H1 (cell line): ENCODE data around the gene ATPAF2. TPM values are rescaled to one million over a fixed set of nuclear protein-coding genes. Genes with fewer than 3 reads are reported as not detected.

Experiments
- CTCF ChIA-PET: fragments of 300-600 bp; sonication (Branson Sonifier 250); formaldehyde crosslinking; loops from one replicate; lab custom pipeline; 2021; ENCODE audit not compliant: partially characterized antibody; lab: Charles Lee
- POLR2A ChIA-PET: fragments of 300-600 bp; sonication (Branson Sonifier 250); formaldehyde crosslinking; loops from one replicate; lab custom pipeline; 2021; ENCODE audit warnings: inconsistent platforms; ENCODE audit not compliant: partially characterized antibody; lab: Charles Lee
- DNase-seq, 2 experiments: peaks; one replicate each; pipeline versions ENCODE4 v3.0.0 to v3.0.0-alpha.2; 2010 to 2022; ENCODE audit warnings: low spot score in 2 of 2, low read depth in 1 of 2, mixed read lengths in 1 of 2
- FAIRE-seq: peaks from 2 replicates; lab custom pipeline; 2011; peaks lifted over from hg19 to GRCh38; lab: Jason Lieb, UNC
- H2AFZ ChIP-seq: 2 replicates; pipeline ENCODE4 v1.8.1; 2012; ENCODE audit warnings: low read length, inconsistent platforms
- H2AK5ac ChIP-seq: 2 replicates; pipeline ENCODE4 v1.6.1; 2013; ENCODE audit warnings: low read depth, low read length
- H2BK120ac ChIP-seq: replicated peaks from 2 replicates; pipeline ENCODE3; 2013; ENCODE audit warnings: low read depth, low read length, inconsistent platforms
- H2BK12ac ChIP-seq: 2 replicates; pipeline ENCODE4 v1.6.1; 2013; ENCODE audit warnings: low read depth, low read length
- H2BK15ac ChIP-seq: 2 replicates; pipeline ENCODE4 v1.6.1; 2013; ENCODE audit warnings: low read length
- H2BK20ac ChIP-seq: 2 replicates; pipeline ENCODE4 v1.6.1; 2013; ENCODE audit warnings: low read length
- H2BK5ac ChIP-seq: 2 replicates; pipeline ENCODE4 v1.6.1; 2013; ENCODE audit warnings: low read depth, low read length
- H3K14ac ChIP-seq: 2 replicates; pipeline ENCODE4 v1.6.1; 2013; ENCODE audit warnings: inconsistent platforms; ENCODE audit not compliant: insufficient read length
- H3K18ac ChIP-seq: 2 replicates; pipeline ENCODE4 v1.6.1; 2013; ENCODE audit warnings: low read length; ENCODE audit errors: extremely low read depth
- H3K23ac ChIP-seq: 2 replicates; pipeline ENCODE4 v1.6.1; 2013; ENCODE audit warnings: inconsistent platforms; ENCODE audit not compliant: insufficient read length
- H3K23me2 ChIP-seq: 2 replicates; pipeline ENCODE4 v1.6.1; 2013; ENCODE audit warnings: low read depth, low read length
- H3K27ac ChIP-seq: 2 replicates; pipeline ENCODE4 v1.6.1; 2011; ENCODE audit warnings: low read depth, low read length, inconsistent platforms
- H3K27me3 ChIP-seq, 4 experiments: replicated peaks in 1 of 4; 1 replicate in 1 of 4; 2 replicates in 3 of 4; pipeline versions ENCODE4 v1.6.1 to v1.8.1; 2011 to 2013; ENCODE audit warnings: low read length in 3 of 4, mild to moderate bottlenecking in 3 of 4, inconsistent platforms in 2 of 4, mixed read lengths in 2 of 4, moderate library complexity in 1 of 4; ENCODE audit not compliant: control insufficient read depth in 3 of 4, insufficient read depth in 3 of 4; ENCODE audit errors: extremely low read depth in 1 of 4
- H3K36me3 ChIP-seq, 4 experiments: 2 replicates each; pipeline versions ENCODE4 v1.6.1 to v1.8.1; 2011 to 2013; ENCODE audit warnings: mild to moderate bottlenecking in 4 of 4, low read length in 3 of 4, moderate library complexity in 2 of 4, control low read depth in 1 of 4, inconsistent platforms in 1 of 4; ENCODE audit not compliant: insufficient read depth in 4 of 4, control insufficient read depth in 2 of 4
- H3K4ac ChIP-seq: replicated peaks from 2 replicates; pipeline ENCODE3; 2013; ENCODE audit warnings: low read length, low read depth, mixed read lengths, inconsistent platforms; ENCODE audit not compliant: insufficient read length
- H3K4me1 ChIP-seq, 4 experiments: replicated peaks in 1 of 4; 1 replicate in 1 of 4; 2 replicates in 3 of 4; pipeline versions ENCODE4 v1.6.1 to v1.8.1; 2011 to 2013; ENCODE audit warnings: low read length in 3 of 4, inconsistent platforms in 2 of 4, mixed read lengths in 1 of 4; ENCODE audit not compliant: insufficient read depth in 4 of 4, control insufficient read depth in 3 of 4
- H3K4me2 ChIP-seq, 2 experiments: 2 replicates each; pipeline versions ENCODE4 v1.6.1 to v1.8.1; 2011 to 2013; ENCODE audit warnings: low read depth in 2 of 2, low read length in 2 of 2, control low read depth in 1 of 2, inconsistent platforms in 1 of 2, mild to moderate bottlenecking in 1 of 2; ENCODE audit not compliant: insufficient read depth in 1 of 2
- H3K4me3 ChIP-seq, 4 experiments: fragments of 200-600, 300-600 bp in 1 of 4; sonication (generic), shearing (Covaris generic), sonication (Bioruptor Twin) in 1 of 4; 2 replicates each; pipeline versions ENCODE4 v1.5.1 to v1.8.1; 2011 to 2016; ENCODE audit warnings: low read length in 4 of 4, low read depth in 3 of 4, control low read depth in 2 of 4, inconsistent platforms in 2 of 4, mild to moderate bottlenecking in 2 of 4, mixed read lengths in 1 of 4, moderate library complexity in 1 of 4; ENCODE audit not compliant: insufficient read depth in 2 of 4; ENCODE audit errors: extremely low read depth in 1 of 4
- H3K56ac ChIP-seq: replicated peaks from 2 replicates; pipeline ENCODE3; 2013; ENCODE audit warnings: low read depth, mild to moderate bottlenecking, mixed read lengths, low read length, inconsistent platforms; ENCODE audit not compliant: insufficient read length
- H3K79me1 ChIP-seq: 2 replicates; pipeline ENCODE4 v1.6.1; 2013; ENCODE audit warnings: low read depth, low read length, control low read depth
- H3K79me2 ChIP-seq, 2 experiments: 2 replicates each; pipeline versions ENCODE4 v1.6.1 to v1.8.1; 2012 to 2013; ENCODE audit warnings: low read length in 2 of 2, mild to moderate bottlenecking in 2 of 2, inconsistent platforms in 1 of 2; ENCODE audit not compliant: insufficient read depth in 2 of 2, control insufficient read depth in 1 of 2
- H3K9ac ChIP-seq, 4 experiments: replicated peaks in 1 of 4; 1 replicate in 1 of 4; 2 replicates in 3 of 4; pipeline versions ENCODE4 v1.6.1 to v1.8.1; 2011 to 2013; ENCODE audit warnings: low read depth in 3 of 4, low read length in 3 of 4, control low read depth in 2 of 4, mild to moderate bottlenecking in 2 of 4, moderate library complexity in 2 of 4, inconsistent platforms in 1 of 4; ENCODE audit errors: extremely low read depth in 1 of 4
- H3K9me3 ChIP-seq, 2 experiments: 2 replicates each; pipeline versions ENCODE4 v1.6.1 to v1.8.1; 2012 to 2013; ENCODE audit warnings: mild to moderate bottlenecking in 2 of 2, moderate library complexity in 2 of 2, control low read depth in 1 of 2, inconsistent platforms in 1 of 2, low read depth in 1 of 2, low read length in 1 of 2, mixed read lengths in 1 of 2; ENCODE audit not compliant: insufficient read depth in 2 of 2
- H4K20me1 ChIP-seq, 2 experiments: replicated peaks in 1 of 2; 2 replicates each; pipeline versions ENCODE3 to v1.8.1; 2011 to 2013; ENCODE audit warnings: inconsistent platforms in 2 of 2, low read length in 2 of 2, mild to moderate bottlenecking in 1 of 2; ENCODE audit not compliant: insufficient read depth in 2 of 2, control insufficient read depth in 1 of 2
- H4K5ac ChIP-seq: 2 replicates; pipeline ENCODE4 v1.6.1; 2013; ENCODE audit warnings: low read length, low read depth, mixed read lengths, inconsistent platforms; ENCODE audit not compliant: insufficient read length
- H4K8ac ChIP-seq: 2 replicates; pipeline ENCODE4 v1.8.0; 2013; ENCODE audit warnings: mild to moderate bottlenecking, moderate library complexity, low read length, inconsistent platforms; ENCODE audit not compliant: insufficient read depth; ENCODE audit errors: extremely low read depth
- H4K91ac ChIP-seq: replicated peaks from 2 replicates; pipeline ENCODE3; 2013; ENCODE audit warnings: low read length, mixed read lengths, inconsistent platforms; ENCODE audit not compliant: insufficient read length
- CHD1 ChIP-seq: IDR thresholded peaks from 2 replicates; pipeline ENCODE4 v1.6.1; 2012; ENCODE audit warnings: low read depth, low read length, improper control_type of control experiment
- WGBS, 2 experiments: shearing (Covaris generic) in 1 of 2; methylation state at CpG; one replicate each; pipeline versions ENCODE4 v1.1.6 to v1.1.7; 2013 to 2015; ENCODE audit warnings: low lambda C conversion rate in 2 of 2, mixed read lengths in 2 of 2, inconsistent platforms in 1 of 2, low coverage in 1 of 2, missing lambda C conversion rate in 1 of 2; ENCODE audit not compliant: insufficient replicate concordance in 2 of 2, insufficient coverage in 1 of 2, insufficient read length in 1 of 2; ENCODE audit errors: extremely low coverage in 1 of 2, missing lambda C conversion rate in 1 of 2; 5-methylcytosine and 5-hydroxymethylcytosine counted together
- long read RNA-seq, 2 experiments: library from RNA in 1 of 2; library from capped mRNA in 1 of 2; stranded (forward); transcript quantifications; one replicate each; pipeline ENCODE4 v2.0.0, GENCODE V29; 2021; ENCODE audit warnings: inconsistent platforms in 1 of 2
- polyA minus RNA-seq, 3 experiments: library from RNA; depleted of rRNA, polyadenylated mRNA; stranded (reverse); fragments of >200 nt; gene quantifications; 1 replicate in 2 of 3; 2 replicates in 1 of 3; pipeline ENCODE4 v1.2.3, GENCODE V29; 2011
- polyA plus RNA-seq, 7 experiments: library from polyadenylated mRNA; depleted of rRNA in 3 of 7; stranded (reverse) in 5 of 7; unstranded in 2 of 7; fragments of >200 nt in 5 of 7; fragments of 200-250 nt in 2 of 7; gene quantifications; 1 replicate in 5 of 7; 2 replicates in 1 of 7; 4 replicates in 1 of 7; pipeline versions ENCODE4 v1.2.1 to v1.2.3, GENCODE V29; 2011 to 2013; ENCODE audit warnings: missing spikeins in 2 of 7, mixed read lengths in 2 of 7
- total RNA-seq: library from RNA; stranded (reverse); fragmentation: NEBNext Ultra II Directional; extraction: Animal tissue kit (Norgen Biotek cat#: 25700); gene quantifications from 2 replicates; pipeline ENCODE4 v1.2.1, GENCODE V29; 2021
- TF ChIP-seq, protein P1 (sequence below): IDR thresholded peaks from 2 replicates; pipeline ENCODE4 v1.6.1; 2012; ENCODE audit warnings: inconsistent platforms
- TF ChIP-seq, protein P2 (sequence below): IDR thresholded peaks from 2 replicates; pipeline ENCODE4 v1.6.1; 2012; ENCODE audit warnings: inconsistent platforms
- TF ChIP-seq, protein P3 (sequence below), 3 experiments: IDR thresholded peaks; 1 replicate in 2 of 3; 2 replicates in 1 of 3; pipeline versions ENCODE4 v1.5.1 to v1.6.1; 2011; ENCODE audit warnings: low read length in 3 of 3, mild to moderate bottlenecking in 3 of 3, inconsistent platforms in 2 of 3, low read depth in 1 of 3, moderate library complexity in 1 of 3; ENCODE audit not compliant: insufficient read depth in 1 of 3; ENCODE audit errors: control extremely low read depth in 1 of 3

The ATPAF2 gene
- 22.9 and 23.3 TPM in 2 replicates for total RNA-seq
- 19.6 and 28.3 TPM in 2 replicates for polyA plus RNA-seq (2011; rRNA removed)
- polyA plus RNA-seq (2011; cell fraction: cytosol; rRNA removed), result 19.4 TPM
- polyA plus RNA-seq (2011; cell fraction: nucleus; rRNA removed), result 37.4 TPM
- 11.7 to 18.7 TPM (median 17.3 TPM) in 4 replicates for polyA plus RNA-seq (2012, experiment 1 of 2)
- 40.0 TPM for polyA plus RNA-seq (2012, experiment 2 of 2)
- polyA plus RNA-seq (2013, experiment 1 of 2), result 13.9 TPM
- 14.8 TPM for polyA plus RNA-seq (2013, experiment 2 of 2)
- 19.0 and 20.4 TPM in 2 replicates for polyA minus RNA-seq (2011; rRNA and poly(A)+ RNA removed)
- 14.2 TPM for polyA minus RNA-seq (2011; cell fraction: cytosol; rRNA and poly(A)+ RNA removed)
- 18.3 TPM for polyA minus RNA-seq (2011; cell fraction: nucleus; rRNA and poly(A)+ RNA removed)
- long read RNA-seq, experiment 1, partial matches to known transcripts, result 1 of 15 reads
- long read RNA-seq, experiment 1, other reads (novel, unspliced or antisense), result 11 of 15 reads
- long read RNA-seq, experiment 2, transcript ATPAF2-206 (8 exons, 1,564 nt), result major isoform, 15 of 19 reads
- long read RNA-seq, experiment 2, partial matches to known transcripts, result 1 of 19 reads
- long read RNA-seq, experiment 2, other reads (novel, unspliced or antisense), result 3 of 19 reads

DNA sequence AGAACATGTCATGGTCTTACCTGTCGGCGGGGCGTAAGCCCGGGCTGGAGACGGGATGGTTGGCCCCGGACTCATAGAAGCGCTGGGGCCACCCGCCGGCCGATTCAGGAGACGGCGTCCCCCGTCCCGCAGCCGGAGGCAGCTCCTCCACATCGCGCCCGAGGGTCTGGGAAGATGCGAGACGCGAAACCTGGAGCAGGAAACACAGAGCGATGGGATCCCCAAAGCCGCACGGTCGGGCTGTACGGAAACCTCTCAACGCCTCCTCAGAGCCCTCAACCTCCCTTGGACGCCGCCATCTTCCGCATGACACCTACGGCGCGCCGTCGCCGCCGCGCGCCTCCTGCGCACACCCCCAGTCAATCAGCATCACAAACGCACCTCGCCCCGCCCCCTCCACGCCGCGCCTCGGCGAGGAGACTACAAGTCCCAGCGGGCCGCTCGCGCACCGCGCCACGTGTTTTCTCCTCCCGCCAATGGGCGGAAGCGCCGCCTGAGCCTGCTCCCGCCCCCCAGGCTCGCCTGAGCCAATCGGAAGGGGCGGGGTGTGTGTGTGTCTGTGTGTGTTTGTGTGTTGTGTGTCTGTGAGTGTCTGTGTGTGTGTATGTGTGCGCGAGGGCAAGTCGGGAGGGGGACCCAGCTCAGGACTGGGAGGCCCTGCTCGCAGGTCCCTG lies at the start of gene ATPAF2, which contains the start of gene GID4:
ATPAF2 (minus strand) TSS at position 308 of the 674 bp plus-strand sequence; CDS start at position 153, 155 bp downstream.
GID4 (plus strand) TSS at position 548 of the 674 bp plus-strand sequence; CDS start at position 605, 57 bp downstream.
- H3K27ac ChIP-seq, result no peak within 1 kb of the TSS
- CTCF ChIA-PET, result interaction anchor here (1.0 to 1.7 kb wide), 6 partner anchors 14 to 254 kb away, joined by 3 to 5 read pairs (median 4); no protein-coding TSS in a partner anchor
- peak; percentile 28 for FAIRE-seq
- TF ChIP-seq, protein P1, sequence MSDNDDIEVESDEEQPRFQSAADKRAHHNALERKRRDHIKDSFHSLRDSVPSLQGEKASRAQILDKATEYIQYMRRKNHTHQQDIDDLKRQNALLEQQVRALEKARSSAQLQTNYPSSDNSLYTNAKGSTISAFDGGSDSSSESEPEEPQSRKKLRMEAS, result peak; percentile 90
- no peak for TF ChIP-seq CHD1
- TF ChIP-seq, protein P2, sequence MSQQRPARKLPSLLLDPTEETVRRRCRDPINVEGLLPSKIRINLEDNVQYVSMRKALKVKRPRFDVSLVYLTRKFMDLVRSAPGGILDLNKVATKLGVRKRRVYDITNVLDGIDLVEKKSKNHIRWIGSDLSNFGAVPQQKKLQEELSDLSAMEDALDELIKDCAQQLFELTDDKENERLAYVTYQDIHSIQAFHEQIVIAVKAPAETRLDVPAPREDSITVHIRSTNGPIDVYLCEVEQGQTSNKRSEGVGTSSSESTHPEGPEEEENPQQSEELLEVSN, result 0 out of 2 replicates have a peak, but pooled peaks have one; percentile 36
- TF ChIP-seq, protein P3, sequence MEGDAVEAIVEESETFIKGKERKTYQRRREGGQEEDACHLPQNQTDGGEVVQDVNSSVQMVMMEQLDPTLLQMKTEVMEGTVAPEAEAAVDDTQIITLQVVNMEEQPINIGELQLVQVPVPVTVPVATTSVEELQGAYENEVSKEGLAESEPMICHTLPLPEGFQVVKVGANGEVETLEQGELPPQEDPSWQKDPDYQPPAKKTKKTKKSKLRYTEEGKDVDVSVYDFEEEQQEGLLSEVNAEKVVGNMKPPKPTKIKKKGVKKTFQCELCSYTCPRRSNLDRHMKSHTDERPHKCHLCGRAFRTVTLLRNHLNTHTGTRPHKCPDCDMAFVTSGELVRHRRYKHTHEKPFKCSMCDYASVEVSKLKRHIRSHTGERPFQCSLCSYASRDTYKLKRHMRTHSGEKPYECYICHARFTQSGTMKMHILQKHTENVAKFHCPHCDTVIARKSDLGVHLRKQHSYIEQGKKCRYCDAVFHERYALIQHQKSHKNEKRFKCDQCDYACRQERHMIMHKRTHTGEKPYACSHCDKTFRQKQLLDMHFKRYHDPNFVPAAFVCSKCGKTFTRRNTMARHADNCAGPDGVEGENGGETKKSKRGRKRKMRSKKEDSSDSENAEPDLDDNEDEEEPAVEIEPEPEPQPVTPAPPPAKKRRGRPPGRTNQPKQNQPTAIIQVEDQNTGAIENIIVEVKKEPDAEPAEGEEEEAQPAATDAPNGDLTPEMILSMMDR (IDR thresholded peaks at IDR 0.05; ENCODE audit: control extremely low read depth in 1 of 3, insufficient read depth in 1 of 3, low read depth in 1 of 3, low read length in 3 of 3), result no peak

More for the DNA sequence above, at the start of gene ATPAF2, which contains the start of gene GID4:
- WGBS, 2 experiments, result 2% methylated on average over 61 of the region's 67 CpGs; no CpG with 5 or more reads in 1 of the 2 experiments
- peaks cover 7% of the 10 kb centered on the region for H3K23me2 ChIP-seq
- H4K20me1 ChIP-seq, result peaks cover 4 to 5% of the 10 kb centered on the region in 2 experiments
- H2BK20ac ChIP-seq, result no peak within 1 kb of the TSS
- H3K79me2 ChIP-seq, result peaks cover 0 to 20% of the 10 kb centered on the region in 2 experiments; a peak in 1 of 4 replicates
- H3K18ac ChIP-seq, result 0 out of 2 replicates have a peak within 1 kb of the TSS, but pooled peaks have one; percentile 89
- H3K36me3 ChIP-seq, result no peaks in the 10 kb centered on the region
- peak; percentile 99 to 100 for DNase-seq
- peaks cover 0 to 6% (median 3%) of the 10 kb centered on the region in 4 experiments; a peak in 2 of 7 replicates for H3K27me3 ChIP-seq
- H3K9ac ChIP-seq, result peak within 1 kb of the TSS; percentile 68 to 84 (median 76)
- H3K14ac ChIP-seq, result no peak within 1 kb of the TSS
- H3K56ac ChIP-seq, result no peak within 1 kb of the TSS
- peak within 1 kb of the TSS; percentile 73; the same call in 1 of the 2 replicates for H2BK5ac ChIP-seq
- no peak within 1 kb of the TSS for H3K23ac ChIP-seq
- H3K9me3 ChIP-seq, result no peaks in the 10 kb centered on the region
- H3K4me3 ChIP-seq, result peak within 1 kb of the TSS; percentile 79 to 95 (median 86)
- POLR2A ChIA-PET, result interaction anchor here (0.9 to 1.6 kb wide), 5 partner anchors 12 to 117 kb away, joined by 3 to 7 read pairs (median 3); no protein-coding TSS in a partner anchor
- H3K4ac ChIP-seq, result no peak within 1 kb of the TSS
- peak within 1 kb of the TSS; percentile 71 to 84 for H3K4me2 ChIP-seq
- no peak within 1 kb of the TSS for H2BK15ac ChIP-seq
- H3K4me1 ChIP-seq, result peaks cover 0 to 4% (median 3%) of the 10 kb centered on the region in 4 experiments
- H2AFZ ChIP-seq, result peak within 1 kb of the TSS; percentile 89; the same call in 1 of the 2 replicates
- no peak within 1 kb of the TSS; the same call in 1 of the 2 replicates for H2BK12ac ChIP-seq
- H4K5ac ChIP-seq, result peak within 1 kb of the TSS; percentile 33
- no peak within 1 kb of the TSS for H2BK120ac ChIP-seq
- no peak within 1 kb of the TSS for H2AK5ac ChIP-seq
- H3K79me1 ChIP-seq, result peaks cover 3% of the 10 kb centered on the region; the same call in 1 of the 2 replicates
- H4K91ac ChIP-seq, result no peak within 1 kb of the TSS
- H4K8ac ChIP-seq, result peak within 1 kb of the TSS; percentile 92
